Esophagus squamous epithelium (tissue), 5 donors: Measurements from ENCODE around the gene MOGAT1. TPM values are rescaled to one million over a fixed set of nuclear protein-coding genes. Genes with fewer than 3 reads are reported as not detected.

Experiments used
- DNase-seq: peaks from one replicate; lab custom pipeline; 2025; lab: John Stamatoyannopoulos, UW
- H3K27ac ChIP-seq, 4 donors: fragments of 200-600 bp; sonication (generic); one replicate each; pipeline ENCODE4 v1.5.1; 2016 to 2019; ENCODE audit warnings: mild to moderate bottlenecking in 1 of 4
- H3K27me3 ChIP-seq, 4 donors: fragments of 200-600 bp; sonication (generic); 1 replicate in 3 of 4; 2 replicates in 1 of 4; pipeline versions ENCODE4 v1.5.1 to v1.6.0; 2017 to 2021; ENCODE audit warnings: antibody characterized with exemption in 1 of 4
- H3K36me3 ChIP-seq, 3 donors: fragments of 200-600 bp; sonication (generic); one replicate each; pipeline ENCODE4 v1.5.1; 2016 to 2019
- H3K4me1 ChIP-seq, 3 donors: fragments of 200-600 bp; sonication (generic); one replicate each; pipeline ENCODE4 v1.5.1; 2017 to 2019
- H3K4me3 ChIP-seq, 4 donors: fragments of 200-600 bp; sonication (generic); 1 replicate in 3 of 4; 2 replicates in 1 of 4; pipeline ENCODE4 v1.5.1; 2016 to 2019; ENCODE audit warnings: mild to moderate bottlenecking in 2 of 4, moderate library complexity in 1 of 4
- H3K9me3 ChIP-seq, 3 donors: fragments of 200-600 bp; sonication (generic); one replicate each; pipeline ENCODE4 v1.5.1; 2016 to 2019
- POLR2A ChIP-seq, 4 donors: fragments of 450-650 bp; IDR thresholded peaks; one replicate each; pipeline ENCODE4 v1.6.1; 2017; ENCODE audit warnings: antibody characterized with exemption in 4 of 4, mild to moderate bottlenecking in 4 of 4, moderate library complexity in 3 of 4
- WGBS, 2 donors: methylation state at CpG; one replicate each; pipeline ENCODE4 v1.1.5; 2018; 5-methylcytosine and 5-hydroxymethylcytosine counted together
- intact Hi-C: fragments of 100-400 bp; cut with DNase I; formaldehyde crosslinking; loops from one replicate; pipeline ENCODE4 v1.15.0; 2022
- total RNA-seq, 4 donors: library from RNA; depleted of rRNA; stranded (reverse); fragments of >200 nt; gene quantifications; one replicate each; pipeline ENCODE4 v1.1.0, GENCODE V29; 2016
- TF ChIP-seq, protein P1 (sequence below), 6 experiments: fragments of 450-650 bp in 4 of 6; fragments of 200-600 bp in 2 of 6; sonication (generic) in 2 of 6; IDR thresholded peaks; one replicate each; pipeline ENCODE4 v1.5.1; 2016 to 2019; ENCODE audit warnings: antibody characterized with exemption in 6 of 6, mild to moderate bottlenecking in 4 of 6, moderate library complexity in 4 of 6
- donor health status: DM: yes; HTN: yes; CAD: no.

Gene MOGAT1
- total RNA-seq, 4 donors from 2014 or later: not detected

DNA sequence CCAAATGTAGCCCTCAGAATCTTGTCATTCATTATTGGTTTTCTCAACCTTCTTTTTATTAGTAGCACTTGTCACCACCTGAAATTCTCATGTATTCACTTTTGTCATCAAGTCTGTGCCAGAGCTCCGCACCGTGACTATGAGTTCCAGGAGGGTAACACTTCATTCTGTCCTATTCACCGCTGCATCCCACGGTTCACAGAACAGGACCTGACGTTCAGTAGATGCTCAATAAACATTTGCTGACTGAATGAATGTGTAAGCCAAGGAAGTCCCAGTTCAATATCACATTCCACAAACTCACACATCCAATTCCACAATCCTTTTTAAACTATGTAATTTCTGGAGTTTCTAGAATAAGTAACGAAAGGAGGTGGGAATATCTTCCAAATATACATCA, 65.5 kb downstream of the MOGAT1 start:
- no peaks in the 10 kb centered on the region for H3K27me3 ChIP-seq
- no peak overlapping the region for H3K4me3 ChIP-seq
- peaks cover 0 to 5% (median 0%) of the 10 kb centered on the region in 3 donors for H3K4me1 ChIP-seq
- TF ChIP-seq, protein P1, sequence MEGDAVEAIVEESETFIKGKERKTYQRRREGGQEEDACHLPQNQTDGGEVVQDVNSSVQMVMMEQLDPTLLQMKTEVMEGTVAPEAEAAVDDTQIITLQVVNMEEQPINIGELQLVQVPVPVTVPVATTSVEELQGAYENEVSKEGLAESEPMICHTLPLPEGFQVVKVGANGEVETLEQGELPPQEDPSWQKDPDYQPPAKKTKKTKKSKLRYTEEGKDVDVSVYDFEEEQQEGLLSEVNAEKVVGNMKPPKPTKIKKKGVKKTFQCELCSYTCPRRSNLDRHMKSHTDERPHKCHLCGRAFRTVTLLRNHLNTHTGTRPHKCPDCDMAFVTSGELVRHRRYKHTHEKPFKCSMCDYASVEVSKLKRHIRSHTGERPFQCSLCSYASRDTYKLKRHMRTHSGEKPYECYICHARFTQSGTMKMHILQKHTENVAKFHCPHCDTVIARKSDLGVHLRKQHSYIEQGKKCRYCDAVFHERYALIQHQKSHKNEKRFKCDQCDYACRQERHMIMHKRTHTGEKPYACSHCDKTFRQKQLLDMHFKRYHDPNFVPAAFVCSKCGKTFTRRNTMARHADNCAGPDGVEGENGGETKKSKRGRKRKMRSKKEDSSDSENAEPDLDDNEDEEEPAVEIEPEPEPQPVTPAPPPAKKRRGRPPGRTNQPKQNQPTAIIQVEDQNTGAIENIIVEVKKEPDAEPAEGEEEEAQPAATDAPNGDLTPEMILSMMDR (IDR thresholded peaks at IDR 0.05): no peak
- no peak for DNase-seq
- no peaks in the 10 kb centered on the region for H3K36me3 ChIP-seq
- 73 to 86% methylated on average over 6 of the region's 6 CpGs for WGBS, 2 donors
- no peaks in the 10 kb centered on the region for H3K9me3 ChIP-seq
- intact Hi-C loops: no loop called here
- no peak overlapping the region for H3K27ac ChIP-seq

DNA sequence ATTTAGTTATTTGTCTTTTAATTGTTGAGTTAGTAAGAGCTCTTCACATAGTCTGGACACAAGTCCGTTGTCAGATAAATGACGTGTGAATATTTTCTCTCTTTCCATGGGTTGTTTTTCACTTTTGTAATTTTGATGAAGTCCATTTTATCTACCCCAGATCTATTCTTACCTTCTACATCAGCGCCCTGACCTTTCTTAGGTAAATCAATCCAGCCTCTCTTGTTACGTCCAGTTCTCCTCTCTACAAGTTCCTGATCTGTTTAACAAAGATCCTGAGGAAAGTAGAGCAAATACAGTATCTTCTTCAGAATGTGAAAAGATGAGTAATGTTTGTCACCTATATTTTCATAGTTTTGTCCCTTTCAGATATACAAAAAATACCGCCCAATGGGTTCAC, 66.9 kb downstream of the MOGAT1 start:
- intact Hi-C loops: no loop called here
- H3K27me3 ChIP-seq: no peaks in the 10 kb centered on the region
- no peak for TF ChIP-seq POLR2A (IDR thresholded peaks at IDR 0.05)
- TF ChIP-seq, protein P1 (IDR thresholded peaks at IDR 0.05): no peak
- no peak for DNase-seq
- no peaks in the 10 kb centered on the region for H3K4me1 ChIP-seq
- H3K4me3 ChIP-seq: no peak overlapping the region
- WGBS, 2 donors: 88 to 93% methylated on average over 5 of the region's 5 CpGs
- H3K36me3 ChIP-seq: no peaks in the 10 kb centered on the region
- no peak overlapping the region for H3K27ac ChIP-seq
- H3K9me3 ChIP-seq: no peaks in the 10 kb centered on the region

DNA sequence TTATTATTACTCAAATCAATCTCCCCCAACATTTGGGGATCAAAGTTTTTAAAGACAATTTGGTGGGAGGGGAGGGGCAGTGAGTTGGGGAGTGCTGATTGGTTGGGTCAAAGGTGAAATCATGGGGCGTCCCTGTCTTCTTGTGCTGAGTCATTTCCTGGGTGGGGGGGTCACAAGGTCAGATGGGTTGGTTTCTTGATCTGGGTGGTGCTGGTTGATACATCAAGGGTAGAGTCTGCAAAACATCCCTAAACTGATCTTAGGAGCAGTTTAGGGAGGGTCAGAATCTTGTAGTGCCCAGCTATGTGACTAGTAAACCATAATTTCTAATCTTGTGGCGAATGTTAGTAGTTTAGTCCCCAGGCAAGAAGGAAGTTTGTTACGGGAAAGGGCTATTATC, 67.4 kb downstream of the MOGAT1 start:
- intact Hi-C loops: no loop called here

DNA sequence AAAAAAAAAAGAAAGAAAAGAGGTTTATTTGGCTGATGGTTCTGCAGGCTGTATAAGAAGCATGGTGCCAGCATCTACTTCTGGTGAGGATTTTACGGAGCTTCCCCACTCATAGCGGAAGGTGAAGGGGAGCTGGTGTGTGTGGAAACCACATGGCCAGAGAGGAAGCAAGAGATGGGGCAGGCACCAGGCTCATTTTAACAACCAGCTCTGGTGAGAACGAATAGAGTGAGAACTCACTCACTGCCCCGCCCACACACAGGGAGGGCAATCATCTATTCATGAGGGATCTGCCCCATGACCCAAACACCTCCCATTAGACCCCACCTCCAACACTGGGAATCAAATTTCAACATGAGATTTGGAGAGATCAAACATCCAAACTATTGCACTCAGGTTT, 68.5 kb downstream of the MOGAT1 start:
- Histone ChIP-seq H3K27ac (no peak overlapping the region), H3K9me3 (no peaks in the 10 kb centered on the region), H3K27me3 (no peaks in the 10 kb centered on the region), H3K4me1 (no peaks in the 10 kb centered on the region), H3K36me3 (no peaks in the 10 kb centered on the region), H3K4me3 (no peak overlapping the region)
- TF ChIP-seq, protein P1 (IDR thresholded peaks at IDR 0.05): no peak
- TF ChIP-seq POLR2A (IDR thresholded peaks at IDR 0.05): no peak
- intact Hi-C loops: no loop called here
- no peak for DNase-seq
- WGBS, 2 donors: 75 to 94% methylated on average over 4 of the region's 4 CpGs

More for the DNA sequence above, 67.4 kb downstream of the MOGAT1 start:
- Histone ChIP-seq H3K27me3 (no peaks in the 10 kb centered on the region), H3K4me1 (no peaks in the 10 kb centered on the region), H3K27ac (no peak overlapping the region), H3K36me3 (no peaks in the 10 kb centered on the region), H3K9me3 (no peaks in the 10 kb centered on the region), H3K4me3 (no peak overlapping the region)
- WGBS, 2 donors: 65 to 70% methylated on average over 3 of the region's 3 CpGs
- TF ChIP-seq, protein P1 (IDR thresholded peaks at IDR 0.05): no peak
- no peak for TF ChIP-seq POLR2A (IDR thresholded peaks at IDR 0.05)
- no peak for DNase-seq

DNA sequence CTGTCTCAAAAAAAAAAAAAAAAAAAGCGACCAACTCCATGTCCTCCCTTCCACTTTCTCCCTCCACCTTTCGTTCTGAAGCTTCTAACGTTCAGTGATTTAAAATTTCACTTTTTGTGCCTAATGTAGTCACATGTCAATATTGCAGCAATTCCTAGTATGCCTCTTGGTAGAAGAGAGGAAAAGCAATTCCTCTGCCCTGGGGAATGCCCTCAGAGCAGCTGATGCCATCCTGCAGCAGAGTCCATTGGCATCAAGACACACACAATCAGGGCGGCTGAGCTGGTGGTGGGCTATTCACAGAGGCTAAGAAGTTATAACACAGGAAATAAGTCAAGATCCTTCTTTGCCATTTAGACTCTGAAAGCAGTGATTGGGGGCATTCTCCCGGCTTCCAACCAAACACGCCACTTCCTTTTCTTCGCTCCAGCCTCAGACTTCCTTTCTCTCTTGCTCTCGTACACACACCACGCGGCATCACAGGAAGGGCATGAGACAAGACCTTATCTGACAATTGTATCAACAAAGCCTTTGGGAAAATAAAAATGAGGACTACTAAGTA, 71.9 kb downstream of the MOGAT1 start:
- DNase-seq: no peak
- Histone ChIP-seq H3K4me1 (no peaks in the 10 kb centered on the region), H3K27me3 (no peaks in the 10 kb centered on the region), H3K9me3 (no peaks in the 10 kb centered on the region), H3K27ac (peak overlapping the region in 1 of 4 donors; percentile 18), H3K4me3 (no peak overlapping the region), H3K36me3 (no peaks in the 10 kb centered on the region)
- WGBS, 2 donors: 55 to 64% methylated on average over 10 of the region's 10 CpGs
- intact Hi-C loops: no loop called here
- no peak for TF ChIP-seq POLR2A (IDR thresholded peaks at IDR 0.05)
- TF ChIP-seq, protein P1 (IDR thresholded peaks at IDR 0.05): no peak
